GM12878 (cell line): Measurements from ENCODE around the gene NT5C. TPM values are rescaled to one million over a fixed set of nuclear protein-coding genes. Genes with fewer than 3 reads are reported as not detected.
A peak's percentile ranks its signal among the peaks of the same experiment; 100 is the strongest.

ENCODE experiments used
- CBFB ChIP-seq: IDR thresholded peaks from 2 replicates; pipeline ENCODE4 v1.6.1; 2016; ENCODE audit warnings: antibody characterized with exemption, low read depth
- CBX3 ChIP-seq: fragments of 200-600 bp; sonication (generic); IDR thresholded peaks from 2 replicates; pipeline ENCODE4 v1.6.1; 2016; ENCODE audit warnings: low read depth, borderline replicate concordance
- CREB1 ChIP-seq: IDR thresholded peaks from 2 replicates; pipeline ENCODE4 v1.6.1; 2012; ENCODE audit warnings: low read depth, mild to moderate bottlenecking, inconsistent platforms
- FOS ChIP-seq: IDR thresholded peaks from 3 replicates; pipeline ENCODE4 v1.6.1; 2011; ENCODE audit warnings: borderline replicate concordance; ENCODE audit not compliant: insufficient read length; ENCODE audit errors: extremely low read depth
- FOXK2 ChIP-seq: fragments of 450-650 bp; IDR thresholded peaks from 2 replicates; pipeline ENCODE4 v1.6.1; 2017; ENCODE audit warnings: mild to moderate bottlenecking, moderate library complexity
- HCFC1 ChIP-seq: fragments of 150-350 bp; IDR thresholded peaks from 2 replicates; pipeline ENCODE4 v1.6.1; 2014; ENCODE audit warnings: low read length
- KLF5 ChIP-seq: fragments of 450-650 bp; IDR thresholded peaks from 2 replicates; pipeline ENCODE4 v1.6.1; 2014; ENCODE audit warnings: mild to moderate bottlenecking; ENCODE audit not compliant: partially characterized antibody
- MTA3 ChIP-seq: IDR thresholded peaks from 2 replicates; pipeline ENCODE4 v1.6.1; 2012; ENCODE audit warnings: low read length, inconsistent platforms, borderline replicate concordance
- NFYB ChIP-seq: IDR thresholded peaks from 2 replicates; pipeline ENCODE4 v1.6.1; 2011; ENCODE audit warnings: low read depth, mild to moderate bottlenecking, low read length, improper control_type of control experiment, moderate library complexity; ENCODE audit not compliant: insufficient read depth
- POU2F2 ChIP-seq: IDR thresholded peaks from 3 replicates; pipeline ENCODE4 v1.6.1; 2011; ENCODE audit warnings: low read depth, mild to moderate bottlenecking, low read length, borderline replicate concordance
- RUNX3 ChIP-seq: IDR thresholded peaks from 2 replicates; pipeline ENCODE4 v1.6.1; 2012; ENCODE audit warnings: low read length, inconsistent platforms
- SIN3A ChIP-seq: IDR thresholded peaks from 2 replicates; pipeline ENCODE4 v1.6.1; 2012; ENCODE audit warnings: low read depth, low read length, improper control_type of control experiment
- SP1 ChIP-seq: IDR thresholded peaks from one replicate; pipeline ENCODE4 v1.6.1; 2011; ENCODE audit warnings: low read depth, low read length
- SRF ChIP-seq, 2 experiments: IDR thresholded peaks; 2 replicates each; pipeline ENCODE4 v1.6.1; 2011; ENCODE audit warnings: low read depth in 2 of 2, low read length in 2 of 2, mild to moderate bottlenecking in 1 of 2, moderate library complexity in 1 of 2
- SUZ12 ChIP-seq: fragments of 200-600 bp; sonication (generic); IDR thresholded peaks from one replicate; pipeline ENCODE4 v1.6.1; 2018; ENCODE audit warnings: antibody characterized with exemption, mild to moderate bottlenecking; ENCODE audit not compliant: unreplicated experiment
- YBX1 ChIP-seq: fragments of 450-650 bp; IDR thresholded peaks from 2 replicates; pipeline ENCODE4 v1.6.1; 2016; ENCODE audit warnings: antibody characterized with exemption
- YY1 ChIP-seq: IDR thresholded peaks from 2 replicates; pipeline ENCODE4 v1.6.1; 2011; ENCODE audit warnings: low read depth, mild to moderate bottlenecking, low read length
- ZBED1 ChIP-seq: IDR thresholded peaks from 2 replicates; pipeline ENCODE4 v1.6.1; 2016; ENCODE audit warnings: borderline replicate concordance
- ZNF622 ChIP-seq: fragments of 450-650 bp; IDR thresholded peaks from 2 replicates; pipeline ENCODE4 v1.6.1; 2017; ENCODE audit warnings: mild to moderate bottlenecking, inconsistent platforms
- ZSCAN29 ChIP-seq: fragments of 450-650 bp; IDR thresholded peaks from 2 replicates; pipeline ENCODE4 v1.6.1; 2017; ENCODE audit warnings: mild to moderate bottlenecking, moderate library complexity
- ZZZ3 ChIP-seq: IDR thresholded peaks from 2 replicates; pipeline ENCODE4 v1.6.1; 2011; ENCODE audit warnings: low read depth; ENCODE audit not compliant: control insufficient read depth, insufficient read length
- polyA plus RNA-seq, 11 experiments: library from polyadenylated mRNA; depleted of rRNA in 4 of 11; unstranded in 6 of 11; stranded (reverse) in 5 of 11; fragments of >200 nt; fragmentation: Nextera tagmentation in 4 of 11; fragmentation: Illumina TruSeq in 1 of 11; extraction: Ambion mirVana in 4 of 11; extraction: Trizol in 1 of 11; gene quantifications; 1 replicate in 1 of 11; 2 replicates in 10 of 11; pipeline versions ENCODE4 v1.2.1 to v1.2.3, GENCODE V29; 2011 to 2016; ENCODE audit warnings: inconsistent platforms in 2 of 11, missing spikeins in 2 of 11, low read depth in 1 of 11
- total RNA-seq, 4 experiments: library from RNA; depleted of rRNA in 3 of 4; stranded (reverse); fragments of >200 nt in 3 of 4; fragmentation: Illumina TruSeq in 1 of 4; extraction: Trizol in 1 of 4; gene quantifications; 2 replicates each; pipeline versions ENCODE4 v1.2.1 to v1.2.3, GENCODE V29; 2013 to 2021
- TF ChIP-seq, protein P1 (sequence below): fragments of 450-650 bp; IDR thresholded peaks from 2 replicates; pipeline ENCODE4 v1.6.1; 2014; ENCODE audit warnings: mild to moderate bottlenecking
- TF ChIP-seq, protein P2 (sequence below): fragments of 450-650 bp; IDR thresholded peaks from 2 replicates; pipeline ENCODE4 v1.6.1; 2017; ENCODE audit warnings: low read depth, mild to moderate bottlenecking, moderate library complexity
- TF ChIP-seq, protein P3 (sequence below): fragments of 450-650 bp; IDR thresholded peaks from 2 replicates; pipeline ENCODE4 v1.6.1; 2017; ENCODE audit warnings: borderline replicate concordance
- TF ChIP-seq, protein P4 (sequence below): fragments of 450-650 bp; conservative IDR thresholded peaks from 2 replicates; pipeline ENCODE4 v1.6.1; 2017; ENCODE audit warnings: mild to moderate bottlenecking, moderate library complexity
- TF ChIP-seq, protein P5 (sequence below): IDR thresholded peaks from 2 replicates; pipeline ENCODE4 v1.6.1; 2011; ENCODE audit warnings: low read depth, low read length, improper control_type of control experiment, borderline replicate concordance

NT5C gene
- total and polyA plus RNA-seq, 10 of the 15 experiments (the other 5 are each of a cell fraction or from before 2014, with no cell fraction given): 3.7 to 158 (median 63.9) TPM

DNA sequence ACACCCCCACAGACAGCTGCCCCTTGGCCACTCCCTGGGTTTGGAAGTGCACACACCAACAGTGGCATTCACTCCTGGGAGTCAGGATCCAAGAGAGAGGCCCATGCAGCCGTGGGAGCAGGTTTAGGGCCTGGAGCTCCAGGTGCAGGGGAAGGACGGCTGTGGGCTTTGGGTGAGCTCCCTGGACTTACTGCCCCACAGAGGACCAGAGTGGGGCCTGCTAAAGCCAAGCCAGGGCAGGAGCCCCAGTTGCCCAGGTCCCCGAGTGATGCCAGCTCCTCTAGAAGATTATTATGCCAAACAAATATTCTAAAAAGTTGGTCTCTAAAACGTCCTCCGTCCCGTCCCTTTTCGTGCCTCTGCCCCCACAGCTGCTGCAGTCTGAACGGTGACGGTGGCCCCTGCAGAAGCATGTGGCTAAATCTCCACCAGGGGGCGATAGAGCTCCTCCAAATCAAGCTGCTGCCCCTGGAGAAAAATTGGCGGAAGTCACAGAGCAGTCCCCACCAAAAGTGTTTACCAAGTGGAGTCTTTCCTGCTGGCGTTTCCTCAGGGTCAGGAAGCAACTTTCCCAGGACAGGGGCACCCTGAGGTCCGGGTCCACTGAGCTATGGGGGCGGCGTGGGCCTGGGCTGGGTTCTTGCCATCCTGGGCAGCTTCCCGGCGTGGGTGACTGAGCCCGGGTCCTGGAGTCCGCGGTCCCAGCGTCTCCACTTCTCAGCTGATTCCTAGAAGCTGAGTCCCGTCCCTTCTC, 17.6 kb downstream of the NT5C start (continued):
- TF ChIP-seq ZZZ3: no peak
- TF ChIP-seq, protein P1, sequence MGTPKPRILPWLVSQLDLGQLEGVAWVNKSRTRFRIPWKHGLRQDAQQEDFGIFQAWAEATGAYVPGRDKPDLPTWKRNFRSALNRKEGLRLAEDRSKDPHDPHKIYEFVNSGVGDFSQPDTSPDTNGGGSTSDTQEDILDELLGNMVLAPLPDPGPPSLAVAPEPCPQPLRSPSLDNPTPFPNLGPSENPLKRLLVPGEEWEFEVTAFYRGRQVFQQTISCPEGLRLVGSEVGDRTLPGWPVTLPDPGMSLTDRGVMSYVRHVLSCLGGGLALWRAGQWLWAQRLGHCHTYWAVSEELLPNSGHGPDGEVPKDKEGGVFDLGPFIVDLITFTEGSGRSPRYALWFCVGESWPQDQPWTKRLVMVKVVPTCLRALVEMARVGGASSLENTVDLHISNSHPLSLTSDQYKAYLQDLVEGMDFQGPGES: no peak
- 0 out of 2 replicates have a peak, but pooled peaks have one; percentile 25 for TF ChIP-seq RUNX3
- TF ChIP-seq, protein P2, sequence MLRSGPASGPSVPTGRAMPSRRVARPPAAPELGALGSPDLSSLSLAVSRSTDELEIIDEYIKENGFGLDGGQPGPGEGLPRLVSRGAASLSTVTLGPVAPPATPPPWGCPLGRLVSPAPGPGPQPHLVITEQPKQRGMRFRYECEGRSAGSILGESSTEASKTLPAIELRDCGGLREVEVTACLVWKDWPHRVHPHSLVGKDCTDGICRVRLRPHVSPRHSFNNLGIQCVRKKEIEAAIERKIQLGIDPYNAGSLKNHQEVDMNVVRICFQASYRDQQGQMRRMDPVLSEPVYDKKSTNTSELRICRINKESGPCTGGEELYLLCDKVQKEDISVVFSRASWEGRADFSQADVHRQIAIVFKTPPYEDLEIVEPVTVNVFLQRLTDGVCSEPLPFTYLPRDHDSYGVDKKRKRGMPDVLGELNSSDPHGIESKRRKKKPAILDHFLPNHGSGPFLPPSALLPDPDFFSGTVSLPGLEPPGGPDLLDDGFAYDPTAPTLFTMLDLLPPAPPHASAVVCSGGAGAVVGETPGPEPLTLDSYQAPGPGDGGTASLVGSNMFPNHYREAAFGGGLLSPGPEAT: no peak
- TF ChIP-seq POU2F2: peak; percentile 56; the same call in 1 of the 3 replicates
- TF ChIP-seq ZBED1: no peak
- no peak for TF ChIP-seq SUZ12
- TF ChIP-seq, protein P3, sequence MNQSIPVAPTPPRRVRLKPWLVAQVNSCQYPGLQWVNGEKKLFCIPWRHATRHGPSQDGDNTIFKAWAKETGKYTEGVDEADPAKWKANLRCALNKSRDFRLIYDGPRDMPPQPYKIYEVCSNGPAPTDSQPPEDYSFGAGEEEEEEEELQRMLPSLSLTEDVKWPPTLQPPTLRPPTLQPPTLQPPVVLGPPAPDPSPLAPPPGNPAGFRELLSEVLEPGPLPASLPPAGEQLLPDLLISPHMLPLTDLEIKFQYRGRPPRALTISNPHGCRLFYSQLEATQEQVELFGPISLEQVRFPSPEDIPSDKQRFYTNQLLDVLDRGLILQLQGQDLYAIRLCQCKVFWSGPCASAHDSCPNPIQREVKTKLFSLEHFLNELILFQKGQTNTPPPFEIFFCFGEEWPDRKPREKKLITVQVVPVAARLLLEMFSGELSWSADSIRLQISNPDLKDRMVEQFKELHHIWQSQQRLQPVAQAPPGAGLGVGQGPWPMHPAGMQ: no peak
- TF ChIP-seq KLF5: no peak
- no peak for TF ChIP-seq ZNF622
- TF ChIP-seq ZSCAN29: no peak
- TF ChIP-seq HCFC1: no peak
- TF ChIP-seq SRF (IDR thresholded peaks at IDR 0.05; ENCODE audit: low read depth in 2 of 2, low read length in 2 of 2): 0 out of 4 replicates have a peak, but pooled peaks of 1 of the 2 experiments have one; percentile 23
- no peak for TF ChIP-seq FOXK2
- TF ChIP-seq CBX3: no peak
- TF ChIP-seq MTA3: no peak
- TF ChIP-seq, protein P4, sequence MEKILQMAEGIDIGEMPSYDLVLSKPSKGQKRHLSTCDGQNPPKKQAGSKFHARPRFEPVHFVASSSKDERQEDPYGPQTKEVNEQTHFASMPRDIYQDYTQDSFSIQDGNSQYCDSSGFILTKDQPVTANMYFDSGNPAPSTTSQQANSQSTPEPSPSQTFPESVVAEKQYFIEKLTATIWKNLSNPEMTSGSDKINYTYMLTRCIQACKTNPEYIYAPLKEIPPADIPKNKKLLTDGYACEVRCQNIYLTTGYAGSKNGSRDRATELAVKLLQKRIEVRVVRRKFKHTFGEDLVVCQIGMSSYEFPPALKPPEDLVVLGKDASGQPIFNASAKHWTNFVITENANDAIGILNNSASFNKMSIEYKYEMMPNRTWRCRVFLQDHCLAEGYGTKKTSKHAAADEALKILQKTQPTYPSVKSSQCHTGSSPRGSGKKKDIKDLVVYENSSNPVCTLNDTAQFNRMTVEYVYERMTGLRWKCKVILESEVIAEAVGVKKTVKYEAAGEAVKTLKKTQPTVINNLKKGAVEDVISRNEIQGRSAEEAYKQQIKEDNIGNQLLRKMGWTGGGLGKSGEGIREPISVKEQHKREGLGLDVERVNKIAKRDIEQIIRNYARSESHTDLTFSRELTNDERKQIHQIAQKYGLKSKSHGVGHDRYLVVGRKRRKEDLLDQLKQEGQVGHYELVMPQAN: peak; percentile 46; the same call in 1 of the 2 replicates
- TF ChIP-seq, protein P5, sequence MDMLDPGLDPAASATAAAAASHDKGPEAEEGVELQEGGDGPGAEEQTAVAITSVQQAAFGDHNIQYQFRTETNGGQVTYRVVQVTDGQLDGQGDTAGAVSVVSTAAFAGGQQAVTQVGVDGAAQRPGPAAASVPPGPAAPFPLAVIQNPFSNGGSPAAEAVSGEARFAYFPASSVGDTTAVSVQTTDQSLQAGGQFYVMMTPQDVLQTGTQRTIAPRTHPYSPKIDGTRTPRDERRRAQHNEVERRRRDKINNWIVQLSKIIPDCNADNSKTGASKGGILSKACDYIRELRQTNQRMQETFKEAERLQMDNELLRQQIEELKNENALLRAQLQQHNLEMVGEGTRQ: no peak
- TF ChIP-seq NFYB: no peak
- no peak for TF ChIP-seq SP1
- peak; percentile 55; the same call in 1 of the 2 replicates for TF ChIP-seq CREB1
- peak; percentile 85 for TF ChIP-seq YY1
- TF ChIP-seq FOS: no peak
- TF ChIP-seq YBX1: no peak
- peak; percentile 54; the same call in 1 of the 2 replicates for TF ChIP-seq SIN3A
- TF ChIP-seq CBFB: no peak
